Measurements from ENCODE around the gene EPB41L3.

The EPB41L3 gene

DNA sequence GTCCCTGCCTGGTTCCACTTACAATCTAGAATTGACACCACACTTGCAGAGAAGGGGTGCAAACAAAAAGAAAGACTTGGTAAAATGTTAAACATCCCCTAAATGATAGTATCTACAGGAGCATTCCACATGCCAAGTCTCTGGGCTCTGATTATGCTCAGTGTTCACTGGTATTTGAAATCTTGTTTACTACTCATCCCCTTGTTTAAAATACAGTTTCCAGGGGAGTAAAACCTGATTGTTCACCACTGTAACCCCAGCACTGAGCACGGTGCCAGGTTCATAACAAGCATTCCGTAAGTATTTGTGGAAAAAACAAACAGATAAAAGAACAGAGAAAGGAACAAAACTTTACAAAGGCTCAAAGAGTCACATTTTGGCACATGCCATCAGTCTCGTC, 11.7 kb downstream of the EPB41L3 start:
- Histone ChIP-seq H3K79me2 (ENCODE audit: insufficient read depth, low read depth) (no peaks in the 10 kb centered on the region), H3K27ac (no peak overlapping the region), H2AFZ (ENCODE audit: low read depth) (no peak overlapping the region), H3K36me3 (ENCODE audit: insufficient read depth) (no peaks in the 10 kb centered on the region), H3K4me2 (no peak overlapping the region), H3K4me3 (IDR thresholded peaks at IDR 0.05; ENCODE audit: insufficient read depth, low read depth, low read length) (no peak overlapping the region), H3K9ac (no peak overlapping the region), H3K27me3 (ENCODE audit: insufficient read depth, low read depth) (no peaks in the 10 kb centered on the region), H3K4me1 (ENCODE audit: low read depth, poor library complexity, severe bottlenecking) (no peaks in the 10 kb centered on the region), H4K20me1 (ENCODE audit: insufficient read depth) (no peaks in the 10 kb centered on the region)
- TF ChIP-seq, protein P1, sequence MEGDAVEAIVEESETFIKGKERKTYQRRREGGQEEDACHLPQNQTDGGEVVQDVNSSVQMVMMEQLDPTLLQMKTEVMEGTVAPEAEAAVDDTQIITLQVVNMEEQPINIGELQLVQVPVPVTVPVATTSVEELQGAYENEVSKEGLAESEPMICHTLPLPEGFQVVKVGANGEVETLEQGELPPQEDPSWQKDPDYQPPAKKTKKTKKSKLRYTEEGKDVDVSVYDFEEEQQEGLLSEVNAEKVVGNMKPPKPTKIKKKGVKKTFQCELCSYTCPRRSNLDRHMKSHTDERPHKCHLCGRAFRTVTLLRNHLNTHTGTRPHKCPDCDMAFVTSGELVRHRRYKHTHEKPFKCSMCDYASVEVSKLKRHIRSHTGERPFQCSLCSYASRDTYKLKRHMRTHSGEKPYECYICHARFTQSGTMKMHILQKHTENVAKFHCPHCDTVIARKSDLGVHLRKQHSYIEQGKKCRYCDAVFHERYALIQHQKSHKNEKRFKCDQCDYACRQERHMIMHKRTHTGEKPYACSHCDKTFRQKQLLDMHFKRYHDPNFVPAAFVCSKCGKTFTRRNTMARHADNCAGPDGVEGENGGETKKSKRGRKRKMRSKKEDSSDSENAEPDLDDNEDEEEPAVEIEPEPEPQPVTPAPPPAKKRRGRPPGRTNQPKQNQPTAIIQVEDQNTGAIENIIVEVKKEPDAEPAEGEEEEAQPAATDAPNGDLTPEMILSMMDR (conservative IDR thresholded peaks at IDR 0.05; ENCODE audit: low read depth, low read length): no peak

DNA sequence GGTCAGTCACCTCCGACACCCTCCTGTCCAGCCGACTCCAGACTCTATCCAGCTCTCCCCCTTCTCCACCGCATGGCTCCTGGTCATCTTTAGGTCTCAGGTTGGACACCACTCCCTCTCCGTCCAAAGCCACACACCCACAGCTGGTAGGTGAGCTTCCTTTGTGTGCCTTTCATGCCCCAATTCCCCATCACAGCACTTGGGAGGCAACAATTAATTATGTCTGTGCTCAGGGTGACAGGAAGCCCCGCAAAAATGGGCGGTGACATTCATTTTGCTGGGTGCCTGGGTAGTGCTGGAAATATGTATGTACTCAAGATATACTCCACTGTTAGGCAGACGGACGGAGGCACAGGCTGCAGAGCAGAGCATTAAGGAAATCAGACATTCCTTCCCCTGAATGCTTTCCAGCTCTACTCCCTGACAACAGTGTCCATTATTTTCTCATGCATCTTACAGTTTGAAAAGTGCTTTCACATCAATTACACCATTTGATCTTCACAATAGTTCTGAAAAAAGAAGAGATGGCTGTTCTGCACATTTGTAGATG, 13.1 kb downstream of the EPB41L3 start:
- Histone ChIP-seq H3K4me1 (ENCODE audit: low read depth, poor library complexity, severe bottlenecking) (no peaks in the 10 kb centered on the region), H3K4me2 (no peak overlapping the region), H2AFZ (ENCODE audit: low read depth) (no peak overlapping the region), H3K27me3 (ENCODE audit: insufficient read depth, low read depth) (no peaks in the 10 kb centered on the region), H4K20me1 (ENCODE audit: insufficient read depth) (no peaks in the 10 kb centered on the region), H3K9ac (no peak overlapping the region), H3K79me2 (ENCODE audit: insufficient read depth, low read depth) (no peaks in the 10 kb centered on the region), H3K36me3 (ENCODE audit: insufficient read depth) (no peaks in the 10 kb centered on the region), H3K27ac (no peak overlapping the region), H3K4me3 (IDR thresholded peaks at IDR 0.05; ENCODE audit: insufficient read depth, low read depth, low read length) (no peak overlapping the region)
- TF ChIP-seq, protein P1 (conservative IDR thresholded peaks at IDR 0.05; ENCODE audit: low read depth, low read length): no peak

DNA sequence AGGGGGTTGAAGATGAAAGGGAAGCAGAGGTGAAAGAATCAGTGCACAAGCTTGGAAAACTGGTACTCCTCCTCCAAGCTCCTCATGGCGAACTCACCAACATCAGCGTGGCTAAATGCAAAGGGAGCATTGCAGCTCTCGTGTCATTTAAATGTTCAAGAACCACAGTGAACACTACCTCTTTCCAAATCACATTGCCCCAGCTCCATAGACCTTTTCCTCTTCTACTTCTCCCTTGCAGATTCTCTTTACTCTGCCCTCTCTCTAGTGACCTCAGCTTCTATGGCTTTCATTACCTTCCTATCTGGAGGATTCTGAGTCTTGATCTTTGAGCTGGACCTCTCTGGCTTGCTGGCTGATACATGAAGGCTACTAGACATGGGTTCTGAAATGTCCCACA, 14.3 kb downstream of the EPB41L3 start:
- H3K27me3 ChIP-seq (ENCODE audit: insufficient read depth, low read depth): no peaks in the 10 kb centered on the region
- no peak overlapping the region for H3K27ac ChIP-seq
- no peaks in the 10 kb centered on the region for H4K20me1 ChIP-seq (ENCODE audit: insufficient read depth)
- H3K36me3 ChIP-seq (ENCODE audit: insufficient read depth): no peaks in the 10 kb centered on the region
- no peak overlapping the region for H3K4me3 ChIP-seq (IDR thresholded peaks at IDR 0.05; ENCODE audit: insufficient read depth, low read depth, low read length)
- no peak overlapping the region for H2AFZ ChIP-seq (ENCODE audit: low read depth)
- TF ChIP-seq, protein P1 (conservative IDR thresholded peaks at IDR 0.05; ENCODE audit: low read depth, low read length): no peak
- H3K4me2 ChIP-seq: no peak overlapping the region
- no peak overlapping the region for H3K9ac ChIP-seq
- no peaks in the 10 kb centered on the region for H3K4me1 ChIP-seq (ENCODE audit: low read depth, poor library complexity, severe bottlenecking)
- no peaks in the 10 kb centered on the region for H3K79me2 ChIP-seq (ENCODE audit: insufficient read depth, low read depth)

DNA sequence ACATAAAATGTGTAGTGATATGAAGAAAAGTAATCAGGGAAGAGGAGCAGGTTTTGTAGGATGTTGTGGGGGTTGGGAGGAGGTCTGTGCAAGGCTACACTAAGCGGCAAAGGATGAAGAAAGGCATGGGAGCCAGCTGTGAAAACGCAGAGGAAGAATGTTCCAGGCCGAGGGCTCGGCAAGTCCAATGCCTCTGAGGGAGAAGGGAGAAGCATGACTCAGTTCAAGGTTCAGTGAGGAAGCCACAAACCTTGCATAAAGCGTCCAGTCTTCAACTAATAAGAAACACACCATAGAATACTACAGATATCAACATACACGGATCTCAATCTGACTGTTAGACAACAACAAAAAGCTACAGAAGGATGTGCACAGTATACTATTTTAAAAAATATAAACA, 16.2 kb downstream of the EPB41L3 start:
- Histone ChIP-seq H3K27me3 (ENCODE audit: insufficient read depth, low read depth) (no peaks in the 10 kb centered on the region), H3K36me3 (ENCODE audit: insufficient read depth) (no peaks in the 10 kb centered on the region), H3K79me2 (ENCODE audit: insufficient read depth, low read depth) (no peaks in the 10 kb centered on the region), H2AFZ (ENCODE audit: low read depth) (no peak overlapping the region), H3K27ac (no peak overlapping the region), H4K20me1 (ENCODE audit: insufficient read depth) (no peaks in the 10 kb centered on the region), H3K4me1 (ENCODE audit: low read depth, poor library complexity, severe bottlenecking) (no peaks in the 10 kb centered on the region), H3K4me3 (IDR thresholded peaks at IDR 0.05; ENCODE audit: insufficient read depth, low read depth, low read length) (no peak overlapping the region), H3K4me2 (no peak overlapping the region), H3K9ac (no peak overlapping the region)
- TF ChIP-seq, protein P1 (conservative IDR thresholded peaks at IDR 0.05; ENCODE audit: low read depth, low read length): no peak
